GM18498 (cell line): ENCODE results near the gene FSTL4.

ENCODE experiments used
- ATAC-seq: cut with Tn5 transposase; IDR thresholded peaks from one replicate; pipeline ENCODE4 v1.9.1; 2021; ENCODE audit warnings: mild to moderate bottlenecking, moderate library complexity; ENCODE audit not compliant: unreplicated experiment

Gene FSTL4

DNA sequence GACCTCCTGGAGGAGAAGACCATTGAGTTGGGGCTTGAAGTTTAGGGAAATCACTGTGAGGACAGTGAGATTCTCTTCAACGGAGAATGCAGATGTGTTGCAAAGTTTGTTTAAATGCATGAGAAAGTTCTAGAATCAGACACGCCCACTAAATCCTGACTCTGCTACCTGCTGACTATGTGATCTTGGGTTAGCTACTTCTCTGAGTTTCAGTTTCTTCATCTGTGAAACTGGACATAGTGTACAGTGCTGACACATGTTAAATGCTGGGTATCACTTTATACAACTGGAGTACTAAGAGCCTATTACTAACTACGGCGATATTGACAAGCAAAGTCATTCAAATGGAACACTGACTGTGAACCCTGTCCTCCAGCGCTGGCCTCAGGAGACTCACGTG, 305.1 kb downstream of the FSTL4 start:
- ATAC-seq: no peak

DNA sequence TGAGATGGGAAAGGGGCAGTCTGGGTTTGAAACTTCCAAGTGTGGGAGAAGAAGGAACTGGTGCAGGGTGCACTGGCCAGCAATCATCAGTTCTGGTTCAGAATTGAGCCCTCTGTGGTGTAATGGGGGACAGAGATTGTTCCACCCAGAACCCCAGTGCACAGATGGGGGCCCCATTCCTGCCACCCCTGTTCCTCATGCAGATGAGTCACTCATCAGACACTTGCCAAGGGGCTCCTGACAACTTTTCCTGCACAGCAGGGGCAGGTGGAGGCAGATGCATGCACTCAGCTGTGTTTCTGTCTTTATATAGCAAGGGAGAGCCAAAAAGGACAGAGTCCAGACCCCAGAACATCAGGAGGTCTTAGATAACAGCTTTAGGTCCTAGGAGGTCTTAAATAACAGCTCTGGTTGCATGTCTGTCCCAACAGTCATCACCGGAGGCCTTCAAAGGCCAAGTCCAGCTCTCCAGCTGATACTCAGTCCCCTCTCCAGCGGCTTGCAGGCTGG, 307.6 kb downstream of the FSTL4 start:
- no peak for ATAC-seq

DNA sequence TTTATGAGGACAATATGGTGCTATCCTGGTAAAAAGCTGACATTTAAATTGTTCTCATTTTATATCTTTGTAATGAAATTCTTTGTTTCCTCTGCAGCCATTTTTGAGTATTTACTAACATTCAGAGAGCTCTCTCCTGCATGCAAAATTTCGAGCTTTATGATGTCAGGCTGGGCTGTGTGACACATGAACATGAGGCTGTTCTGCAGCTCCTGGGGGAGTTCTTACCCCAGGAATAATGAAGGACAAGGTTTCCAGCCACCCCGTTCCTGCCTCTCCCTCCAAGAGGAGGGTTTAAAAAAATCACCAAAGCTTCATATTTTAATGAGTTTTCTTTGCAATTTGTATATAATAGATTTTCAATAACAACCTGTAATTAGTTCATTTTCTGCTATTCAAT, 308.2 kb downstream of the FSTL4 start:
- no peak for ATAC-seq

DNA sequence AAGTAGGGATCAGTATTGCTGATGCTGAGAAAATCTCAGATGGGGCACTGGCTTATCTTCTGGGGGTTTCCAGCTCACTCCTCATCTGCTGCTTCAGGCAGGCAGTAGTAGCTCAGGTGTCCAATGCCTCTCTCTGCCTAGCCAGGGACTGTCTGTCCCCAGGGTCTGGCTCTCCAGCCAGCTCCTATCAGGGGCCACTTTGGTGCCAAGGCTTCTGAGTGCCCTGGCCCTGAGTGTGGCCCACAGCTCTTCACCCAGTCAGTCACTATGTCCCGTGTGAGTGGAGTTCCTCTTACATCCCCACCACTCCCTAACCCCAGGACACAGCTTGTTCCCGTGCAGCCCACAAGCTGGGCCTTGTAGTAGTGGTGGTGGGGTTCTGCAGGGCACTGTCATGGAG, 309.0 kb downstream of the FSTL4 start:
- no peak for ATAC-seq

DNA sequence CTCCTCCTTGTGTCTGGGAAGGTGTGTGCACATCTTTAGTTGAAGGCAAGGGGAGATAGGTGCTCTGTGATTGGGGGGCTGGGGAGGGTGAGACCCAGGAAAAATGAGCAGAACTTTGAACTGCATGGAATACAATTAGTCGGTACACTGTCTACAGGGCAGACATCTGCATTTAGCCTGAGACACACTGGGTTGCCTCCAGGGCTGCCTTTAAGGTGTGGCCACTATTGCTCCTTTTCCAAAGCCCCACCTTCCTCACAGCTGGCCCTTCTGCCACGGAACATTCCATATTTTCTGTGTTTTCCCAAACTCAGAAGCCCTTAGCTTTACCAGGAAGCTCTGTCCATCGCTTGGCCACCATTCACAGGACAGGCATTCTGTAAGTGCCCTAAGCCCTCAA, 312.6 kb downstream of the FSTL4 start:
- no peak for ATAC-seq

DNA sequence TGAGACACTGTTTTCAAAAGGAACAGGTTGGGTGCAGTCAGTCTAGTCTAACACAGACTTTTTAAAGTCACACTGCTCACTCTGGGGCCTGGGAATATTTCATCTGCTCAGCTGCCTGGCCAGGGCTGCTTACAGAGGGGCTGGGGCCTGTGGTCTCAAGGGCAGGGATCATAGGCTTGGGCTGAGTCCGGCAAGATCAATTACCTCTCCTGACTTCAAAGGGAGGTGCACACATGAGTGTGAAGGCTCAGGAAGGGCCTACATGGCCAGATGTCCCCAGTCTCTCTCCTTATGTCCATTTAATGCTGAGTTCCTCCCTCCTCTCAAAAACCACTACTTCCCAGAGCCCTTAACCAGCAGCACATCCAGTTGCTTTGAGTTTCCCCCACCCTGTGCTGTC, 313.3 kb downstream of the FSTL4 start:
- no peak for ATAC-seq

DNA sequence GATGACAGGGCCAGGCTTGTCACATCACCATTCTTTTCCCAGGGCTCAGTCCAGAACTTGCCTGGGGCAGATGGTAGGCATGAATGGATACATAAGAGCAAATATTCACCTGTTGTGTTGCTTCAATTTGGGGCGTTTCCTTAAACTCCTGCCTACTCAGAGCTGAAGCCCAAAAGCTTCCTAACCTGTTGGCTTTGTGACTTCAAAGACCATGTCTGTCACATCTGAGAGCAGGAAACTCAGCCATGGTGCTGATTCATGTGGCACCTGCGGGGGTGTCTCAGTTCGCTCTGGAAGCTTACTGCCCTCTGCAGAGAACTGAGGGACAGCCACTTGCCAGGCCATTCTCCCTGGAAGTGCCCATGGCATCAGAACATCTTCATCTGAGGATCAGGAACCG, 313.9 kb downstream of the FSTL4 start:
- no peak for ATAC-seq

DNA sequence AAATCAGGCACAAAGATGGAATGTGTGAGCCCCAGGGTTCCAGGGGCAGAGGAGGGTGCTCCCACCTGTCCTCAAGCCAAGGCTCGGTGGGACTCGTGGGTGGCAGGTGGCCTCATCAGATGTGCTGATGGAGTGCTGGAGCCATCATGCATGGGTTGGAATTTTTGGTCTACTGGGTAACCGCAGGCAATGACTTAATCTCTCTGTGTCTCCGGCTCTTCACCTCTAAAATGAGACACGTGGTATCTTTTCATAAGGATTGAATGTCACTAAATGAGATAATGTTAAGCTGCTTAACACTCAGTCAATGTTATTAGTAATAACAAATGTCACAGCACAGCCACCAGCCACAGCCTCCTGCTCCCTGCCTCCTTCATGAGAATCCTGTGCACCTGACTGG, 315.0 kb downstream of the FSTL4 start:
- ATAC-seq: no peak

DNA sequence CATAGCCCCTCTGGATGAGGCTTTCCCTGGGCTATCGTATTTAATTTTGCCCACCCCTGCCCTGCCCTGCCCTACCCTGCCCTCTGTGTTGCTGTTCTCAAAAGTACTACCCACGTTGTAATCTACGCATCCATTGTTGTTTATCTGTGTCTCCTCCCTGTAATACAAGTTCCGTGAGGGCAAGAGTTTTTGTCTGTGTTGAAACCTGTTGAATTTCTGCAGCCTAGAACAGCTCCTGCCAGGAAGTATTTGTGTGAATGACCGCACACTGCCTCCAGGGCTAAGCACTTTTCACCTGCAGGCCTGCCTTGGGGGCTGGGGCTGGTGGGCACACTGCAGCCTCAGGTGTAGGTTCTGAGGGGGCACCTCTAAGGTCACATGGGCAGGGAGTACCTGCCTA, 315.7 kb downstream of the FSTL4 start:
- no peak for ATAC-seq

DNA sequence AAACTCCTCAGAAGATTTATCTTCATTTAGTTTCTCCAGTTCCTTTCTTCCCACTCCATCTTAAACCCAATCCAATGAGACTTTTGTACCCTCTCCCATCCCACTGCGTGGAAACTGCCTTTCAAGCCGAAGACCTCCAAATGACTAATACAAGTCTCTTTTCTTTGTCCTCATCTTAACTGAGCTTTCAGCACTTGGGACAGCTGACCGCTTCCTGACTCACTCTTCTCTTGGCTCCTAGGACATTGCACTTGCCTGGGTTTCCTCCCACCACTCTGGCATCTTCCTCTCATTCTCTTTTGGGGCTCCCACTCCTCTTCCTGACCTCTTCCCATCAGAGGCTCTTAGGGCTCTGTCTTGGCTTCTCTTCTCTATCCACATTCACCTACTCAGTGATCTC, 316.8 kb downstream of the FSTL4 start:
- no peak for ATAC-seq

DNA sequence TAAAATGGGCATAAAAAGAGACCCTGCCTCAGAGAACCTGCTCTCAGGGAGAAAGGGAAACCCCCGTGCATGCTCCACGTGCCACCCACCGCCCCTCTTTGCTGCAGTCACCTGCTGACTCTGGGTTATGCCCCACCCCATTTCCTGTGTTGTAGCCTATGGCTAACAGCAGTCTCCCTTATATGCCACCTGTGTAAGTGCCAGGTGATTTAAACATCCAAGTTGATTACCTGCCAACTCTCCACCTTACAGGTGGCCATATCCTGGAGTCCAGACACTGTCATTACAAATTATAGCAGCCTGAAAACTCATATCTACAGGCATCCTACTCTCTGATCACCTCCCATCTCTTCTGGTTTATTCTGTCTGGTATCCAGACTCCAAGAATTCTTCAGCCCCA, 318.0 kb downstream of the FSTL4 start:
- ATAC-seq: no peak

DNA sequence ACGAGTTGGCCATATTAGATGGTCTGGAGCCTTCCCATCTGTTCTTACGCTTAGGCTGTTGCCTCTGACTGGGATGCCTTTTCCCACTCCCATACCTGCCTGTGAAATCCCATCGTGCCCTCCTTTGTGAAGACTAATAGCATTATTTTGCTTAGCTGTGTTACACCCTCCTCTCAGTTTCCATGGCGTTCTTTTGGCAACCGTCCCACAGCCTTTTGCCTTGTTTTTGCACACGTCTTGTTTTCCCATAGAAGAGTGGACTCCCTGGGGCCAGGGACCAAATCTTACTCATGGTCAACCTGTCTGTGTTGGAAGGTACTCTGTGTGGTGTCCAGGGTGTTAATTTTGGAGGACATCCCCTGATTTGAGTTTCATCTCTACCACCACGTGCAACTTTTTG, 318.4 kb downstream of the FSTL4 start:
- no peak for ATAC-seq

DNA sequence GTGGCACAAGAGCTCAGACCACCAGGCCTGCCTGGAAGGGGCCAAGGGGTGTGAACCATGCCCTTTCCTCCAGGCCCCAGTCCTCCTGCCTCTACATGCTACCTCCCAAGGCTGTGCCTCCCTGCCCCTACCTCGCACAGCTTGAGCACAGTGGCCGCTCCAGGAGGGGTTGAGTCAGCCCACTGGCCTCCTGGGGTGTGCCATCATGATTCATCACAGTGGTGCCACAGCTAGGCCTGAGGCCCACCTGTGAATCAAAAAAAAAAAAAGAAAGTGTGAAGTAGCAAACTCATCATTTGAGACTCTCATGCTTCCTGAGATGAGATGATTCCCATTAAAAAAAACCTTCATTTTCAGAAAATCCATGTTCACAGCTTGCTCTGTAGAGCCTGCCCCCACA, 320.0 kb downstream of the FSTL4 start:
- no peak for ATAC-seq

DNA sequence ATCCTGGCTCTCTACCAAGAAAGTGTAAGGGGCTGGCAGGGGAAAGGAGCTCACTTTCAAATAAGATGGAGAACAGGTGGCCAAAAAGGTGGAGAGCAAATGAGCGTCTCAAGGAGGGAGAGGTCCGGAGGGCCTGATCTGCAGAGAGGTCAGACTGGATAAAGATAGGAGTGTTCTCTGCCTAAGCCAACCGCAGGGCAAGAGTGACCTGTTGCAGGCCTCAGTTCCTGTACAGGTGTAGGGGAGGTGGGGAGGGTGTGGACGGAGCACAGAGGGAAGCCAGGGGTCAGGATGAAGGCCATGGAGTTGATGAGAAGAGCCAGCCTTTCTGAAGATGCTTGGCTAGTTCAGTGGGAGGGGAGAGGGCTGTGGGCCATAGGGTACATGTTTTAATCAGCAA, 320.8 kb downstream of the FSTL4 start:
- no peak for ATAC-seq

DNA sequence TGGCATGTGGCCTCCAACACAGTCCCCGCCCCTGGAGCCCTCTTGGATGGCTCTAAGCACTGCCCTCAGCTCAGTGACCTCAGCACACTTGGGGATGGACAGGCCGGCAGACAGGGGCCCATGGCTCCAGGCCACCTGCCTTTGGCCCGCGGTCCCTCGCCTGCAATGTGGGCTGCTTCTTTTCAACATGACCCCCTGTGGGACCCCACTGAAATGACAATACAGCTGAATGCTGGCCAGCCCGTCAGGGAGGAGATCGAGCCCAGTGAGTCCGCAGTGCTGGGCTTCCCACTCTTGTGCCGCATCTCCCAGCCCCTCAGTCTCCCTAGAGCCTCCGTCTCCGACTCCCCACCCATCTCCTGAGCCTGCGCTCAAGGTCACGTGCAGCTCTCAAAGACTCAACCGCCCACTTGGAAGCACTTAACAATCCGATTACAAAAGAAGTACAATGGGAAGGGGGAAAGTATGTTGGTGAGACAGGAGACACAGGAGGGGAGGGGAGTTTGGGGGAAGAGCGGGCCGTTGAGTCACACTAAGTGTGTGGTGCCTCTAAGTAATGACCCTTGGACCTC, 321.6 kb downstream of the FSTL4 start:
- ATAC-seq: no peak

DNA sequence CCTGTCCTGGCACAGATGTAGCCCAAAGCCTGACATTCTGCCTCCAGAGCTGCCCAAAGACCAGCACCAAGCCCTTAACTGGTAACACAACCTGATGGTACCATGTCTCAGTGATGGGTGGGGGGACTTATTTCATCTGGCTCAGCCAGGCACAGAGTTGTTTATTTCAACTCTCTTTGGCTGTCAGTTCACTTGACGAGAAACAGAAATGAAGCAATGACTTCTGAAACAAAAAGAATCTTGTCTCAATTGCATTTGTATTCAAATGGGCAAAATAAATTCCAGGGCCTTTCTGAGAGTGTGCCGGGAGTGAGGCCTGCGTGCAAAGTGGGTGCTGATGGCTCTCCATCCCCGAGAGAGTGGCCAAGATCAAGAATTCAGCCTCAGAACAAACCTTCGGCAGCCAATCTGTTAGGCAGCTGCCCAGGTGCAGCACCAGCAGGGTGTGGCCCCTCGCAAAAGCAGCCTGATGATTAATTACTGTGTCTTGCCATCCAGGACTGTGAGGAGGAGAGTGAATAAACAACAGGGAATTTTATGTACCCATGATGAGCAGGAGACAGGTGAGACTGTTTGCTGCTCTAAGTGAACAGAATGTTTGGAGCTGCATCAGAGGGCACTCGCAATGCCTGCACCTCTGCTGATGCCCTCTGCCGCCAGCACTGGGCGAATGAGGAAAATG, 322.5 kb downstream of the FSTL4 start:
- ATAC-seq: no peak

DNA sequence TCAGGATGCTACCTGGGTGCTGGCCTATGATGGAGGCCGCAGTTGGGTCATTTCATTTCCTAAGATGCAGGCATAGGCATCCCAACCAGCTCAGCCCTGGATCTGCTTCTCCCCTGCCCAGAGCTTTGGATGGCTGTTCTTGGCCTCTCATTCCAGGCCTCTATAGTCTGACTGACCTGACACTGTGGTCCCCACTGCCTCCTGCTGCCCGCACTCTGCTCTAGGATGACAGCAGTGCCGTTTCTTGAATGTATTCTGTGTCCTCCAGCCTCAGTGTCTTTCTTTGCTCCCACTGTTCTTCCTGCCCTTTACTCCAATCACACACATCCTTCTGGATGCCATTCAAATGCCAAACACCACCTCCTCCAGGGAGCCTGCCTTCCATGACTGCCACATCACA, 324.8 kb downstream of the FSTL4 start:
- ATAC-seq: no peak

DNA sequence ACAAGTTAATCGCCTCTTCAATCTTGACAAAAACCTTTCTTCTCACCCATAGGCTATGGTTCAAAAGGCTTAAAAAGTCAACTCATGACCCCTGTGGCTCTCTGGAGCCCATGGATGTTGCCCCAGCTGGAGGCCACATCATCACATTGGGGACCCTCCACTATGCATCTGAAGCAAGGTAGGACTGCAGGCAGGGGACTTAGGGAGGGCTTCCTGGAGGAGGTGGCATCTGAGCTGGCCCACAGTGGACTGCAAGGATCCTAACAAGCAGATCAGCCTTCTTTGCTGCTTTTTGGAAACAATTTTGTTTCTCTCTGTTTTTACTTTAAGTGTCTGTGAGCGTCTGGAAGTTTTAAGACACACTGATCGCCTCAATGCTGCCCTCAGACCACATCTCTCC, 325.9 kb downstream of the FSTL4 start:
- ATAC-seq: no peak

DNA sequence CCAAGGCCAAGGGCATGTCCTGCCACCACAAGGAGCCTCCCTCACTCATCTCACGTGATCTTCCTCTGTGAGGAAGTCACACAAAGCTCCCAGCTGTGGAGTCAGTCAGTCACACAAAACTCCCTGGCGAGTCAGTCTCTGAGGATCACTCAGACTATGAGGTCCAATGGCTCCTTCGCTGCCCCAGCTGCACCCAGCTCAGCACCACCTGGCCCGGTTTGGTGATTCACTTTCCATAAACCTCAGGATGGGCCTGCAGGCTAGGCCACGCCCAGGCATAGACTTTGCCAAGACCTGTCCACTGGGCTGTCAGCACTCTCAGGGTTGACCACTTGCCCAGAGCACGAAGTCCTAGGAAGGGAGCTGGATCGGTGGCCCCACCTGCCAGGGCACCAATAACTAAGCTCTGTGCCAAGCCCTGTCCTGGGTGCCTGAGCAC, 326.7 kb downstream of the FSTL4 start:
- ATAC-seq: no peak

DNA sequence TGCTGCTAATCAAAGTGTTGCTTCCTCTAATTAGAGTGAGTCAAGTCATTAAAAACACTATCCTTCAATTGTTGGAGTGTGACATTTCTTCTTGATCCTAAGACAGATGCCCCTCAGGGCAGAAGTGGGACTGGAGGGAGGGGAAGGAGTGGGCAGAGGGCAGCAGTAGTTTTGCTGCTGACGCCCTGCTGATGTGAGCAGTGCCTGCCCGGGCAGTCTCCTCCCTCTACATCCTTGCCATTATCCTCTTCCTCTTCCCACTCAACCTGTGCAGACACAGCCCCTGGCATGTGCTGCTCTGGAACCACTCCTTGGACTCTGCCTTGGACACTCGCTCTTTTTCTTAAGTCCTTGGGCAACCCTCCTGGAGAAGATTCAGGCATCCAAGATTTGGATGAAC, 328.0 kb downstream of the FSTL4 start:
- no peak for ATAC-seq

DNA sequence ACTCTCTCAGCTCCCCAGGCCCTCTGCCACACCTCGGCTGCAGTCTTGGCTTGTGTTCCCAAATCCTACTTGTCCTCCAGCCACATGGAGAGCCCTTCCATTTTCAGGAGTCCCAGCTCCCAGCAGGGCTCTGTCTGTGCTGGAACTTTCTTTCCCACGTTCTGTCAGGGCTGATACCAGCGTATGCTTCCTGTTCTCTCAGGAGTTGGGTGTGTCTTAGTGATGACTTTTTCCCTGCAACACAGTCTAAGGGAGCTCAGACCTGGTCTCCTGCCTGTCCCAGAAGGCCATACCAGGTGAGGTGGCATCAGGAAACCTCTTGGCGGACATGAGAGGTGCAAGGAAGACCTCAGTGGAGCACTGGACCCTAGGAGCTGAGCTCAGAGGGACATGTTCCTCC, 334.0 kb downstream of the FSTL4 start:
- ATAC-seq: no peak

DNA sequence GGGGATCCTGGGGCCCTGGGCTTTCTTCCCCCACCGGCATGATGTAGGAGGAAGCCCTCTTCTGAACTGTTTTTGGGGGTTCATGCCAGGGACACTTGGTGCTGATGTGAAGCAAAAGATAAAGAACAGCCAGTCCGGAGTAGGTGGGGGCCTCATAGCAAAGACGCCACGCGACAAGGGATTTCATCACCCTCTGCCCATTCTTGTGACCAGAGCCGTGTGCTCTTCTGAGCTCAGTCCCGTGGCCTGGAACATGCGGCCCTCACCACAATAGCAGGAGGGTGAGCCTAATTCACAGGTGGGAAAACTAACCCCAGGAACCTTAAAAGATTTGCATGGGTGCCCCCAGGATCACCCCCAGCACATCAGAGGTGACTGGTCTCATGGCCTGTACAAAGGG, 334.6 kb downstream of the FSTL4 start:
- no peak for ATAC-seq

DNA sequence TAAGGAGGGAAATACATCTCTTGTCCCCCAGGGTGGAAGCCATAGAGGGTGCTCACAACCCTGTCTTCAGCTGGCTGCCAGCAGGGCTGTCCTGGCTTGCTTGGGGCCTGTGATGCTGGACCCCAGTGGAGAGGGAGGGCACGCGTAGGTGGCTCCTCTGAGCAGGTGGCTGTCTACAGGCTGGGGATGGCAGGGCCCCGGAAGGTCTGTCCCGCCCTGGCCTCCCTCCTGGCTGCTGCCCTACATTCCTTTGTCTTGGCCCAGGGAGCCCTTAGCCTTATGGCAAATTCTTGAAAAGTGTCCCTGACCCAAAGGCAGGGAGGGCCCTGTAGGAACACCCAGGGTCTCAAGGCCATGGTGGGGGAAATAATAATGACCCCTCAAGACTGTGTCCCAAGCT, 336.2 kb downstream of the FSTL4 start:
- ATAC-seq: no peak
